Right lobe of liver (tissue), 6 donors: ENCODE results near the gene ENPP7. TPM values are rescaled to one million over a fixed set of nuclear protein-coding genes. Genes with fewer than 3 reads are reported as not detected.
A peak's percentile ranks its signal among the peaks of the same experiment; 100 is the strongest.

Experiments used
- ATAC-seq, 4 donors: fragments of 200-7000 bp; cut with Tn5 transposase; one replicate each; pipeline ENCODE4 v1.9.1; 2020; ENCODE audit warnings: mild to moderate bottlenecking in 4 of 4, moderate library complexity in 4 of 4
- DNase-seq, 3 donors: peaks; one replicate each; pipeline ENCODE4 v3.0.0-alpha.2; 2020
- H3K27ac ChIP-seq, 3 donors: fragments of 200-600 bp; one replicate each; pipeline ENCODE4 v1.8.0; 2022
- H3K27me3 ChIP-seq, 2 donors: fragments of 200-600 bp; one replicate each; pipeline ENCODE4 v1.8.0; 2022
- H3K36me3 ChIP-seq, 4 donors: fragments of 200-600 bp; sonication (generic) in 1 of 4; one replicate each; pipeline versions ENCODE4 v1.5.1 to v1.8.0; 2017 to 2022; ENCODE audit warnings: control low read depth in 1 of 4
- H3K4me1 ChIP-seq, 4 donors: fragments of 200-600 bp; sonication (generic) in 1 of 4; one replicate each; pipeline versions ENCODE4 v1.5.1 to v1.8.0; 2017 to 2022; ENCODE audit warnings: control low read depth in 1 of 4
- H3K4me3 ChIP-seq, 3 donors: fragments of 200-600 bp; one replicate each; pipeline ENCODE4 v1.8.0; 2022
- H3K9me3 ChIP-seq, 4 donors: fragments of 200-600 bp; sonication (generic) in 1 of 4; one replicate each; pipeline versions ENCODE4 v1.5.1 to v1.8.0; 2017 to 2022; ENCODE audit warnings: control low read depth in 1 of 4
- POLR2A ChIP-seq: fragments of 450-650 bp; IDR thresholded peaks from one replicate; pipeline ENCODE4 v1.6.1; 2017; ENCODE audit warnings: antibody characterized with exemption, mild to moderate bottlenecking
- whole genome bisulfite sequencing: methylation state at CpG from one replicate; pipeline ENCODE4 v1.1.6; 2018; ENCODE audit warnings: low coverage, low lambda C conversion rate; ENCODE audit not compliant: insufficient coverage; ENCODE audit errors: missing lambda C conversion rate; 5-methylcytosine and 5-hydroxymethylcytosine counted together
- intact Hi-C, 2 donors: fragments of 100-400 bp; cut with DNase I; formaldehyde crosslinking; loops; one replicate each; pipeline versions ENCODE4 v1.11.2 to v1.14.1; 2022
- total RNA-seq, 6 experiments: library from RNA; depleted of rRNA in 2 of 6; stranded (reverse); fragments of >200 nt in 2 of 6; fragmentation: NEBNext Ultra II Directional in 3 of 6; extraction: Animal tissue kit (Norgen Biotek cat#: 25700) in 3 of 6; gene quantifications; one replicate each; pipeline versions ENCODE4 v1.1.0 to v1.2.4, GENCODE V29; 2016 to 2023
- TF ChIP-seq, protein P1 (sequence below), 4 donors: fragments of 200-600 bp in 3 of 4; fragments of 450-650 bp in 1 of 4; IDR thresholded peaks; one replicate each; pipeline versions ENCODE4 v1.5.1 to v1.8.0; 2016 to 2022; ENCODE audit warnings: antibody characterized with exemption in 4 of 4, mild to moderate bottlenecking in 2 of 4
- donor health status: DM: no; HTN: yes; CAD: no.
- donor health status: DM: no; HTN: no; CAD: no.
- donor health status: DM: no; HTN: no; CAD: no.
- donor health status: DM: no; HTN: yes; CAD: no.
- donor health status: DM: no; HTN: yes; CAD: no.

ENPP7 gene
- total RNA-seq, 6 experiments from 2014 or later = 3.4 to 43.2 (median 17.8) TPM

GRCh38 chr17:79700592-79700991 lies 30.2 kb upstream of the ENPP7 start:
- Histone ChIP-seq H3K27me3 (no peaks in the 10 kb centered on the region), H3K9me3 (no peaks in the 10 kb centered on the region), H3K36me3 (no peaks in the 10 kb centered on the region), H3K4me1 (no peaks in the 10 kb centered on the region), H3K4me3 (no peak overlapping the region), H3K27ac (no peak overlapping the region)
- no peak for TF ChIP-seq POLR2A
- TF ChIP-seq, protein P1, sequence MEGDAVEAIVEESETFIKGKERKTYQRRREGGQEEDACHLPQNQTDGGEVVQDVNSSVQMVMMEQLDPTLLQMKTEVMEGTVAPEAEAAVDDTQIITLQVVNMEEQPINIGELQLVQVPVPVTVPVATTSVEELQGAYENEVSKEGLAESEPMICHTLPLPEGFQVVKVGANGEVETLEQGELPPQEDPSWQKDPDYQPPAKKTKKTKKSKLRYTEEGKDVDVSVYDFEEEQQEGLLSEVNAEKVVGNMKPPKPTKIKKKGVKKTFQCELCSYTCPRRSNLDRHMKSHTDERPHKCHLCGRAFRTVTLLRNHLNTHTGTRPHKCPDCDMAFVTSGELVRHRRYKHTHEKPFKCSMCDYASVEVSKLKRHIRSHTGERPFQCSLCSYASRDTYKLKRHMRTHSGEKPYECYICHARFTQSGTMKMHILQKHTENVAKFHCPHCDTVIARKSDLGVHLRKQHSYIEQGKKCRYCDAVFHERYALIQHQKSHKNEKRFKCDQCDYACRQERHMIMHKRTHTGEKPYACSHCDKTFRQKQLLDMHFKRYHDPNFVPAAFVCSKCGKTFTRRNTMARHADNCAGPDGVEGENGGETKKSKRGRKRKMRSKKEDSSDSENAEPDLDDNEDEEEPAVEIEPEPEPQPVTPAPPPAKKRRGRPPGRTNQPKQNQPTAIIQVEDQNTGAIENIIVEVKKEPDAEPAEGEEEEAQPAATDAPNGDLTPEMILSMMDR (IDR thresholded peaks at IDR 0.05) = no peak
- 27% methylated on average over 4 of the region's 5 CpGs for WGBS
- intact Hi-C loops = loop anchor here in 1 of 2 donors (10.0 kb wide), 1 partner anchor 296 kb away; no protein-coding TSS in a partner anchor
- ATAC-seq (no peak), DNase-seq (no peak)

GRCh38 chr17:79702034-79702433 lies 28.7 kb upstream of the ENPP7 start:
- ATAC-seq (peak in 1 of 4 donors; percentile 6), DNase-seq (no peak)
- intact Hi-C loops = loop anchor here in 1 of 2 donors (10.0 kb wide), 1 partner anchor 297 kb away; no protein-coding TSS in a partner anchor
- no CpG with 5 or more reads among the region's 13 CpGs for WGBS
- Histone ChIP-seq H3K27me3 (no peaks in the 10 kb centered on the region), H3K4me3 (no peak overlapping the region), H3K27ac (no peak overlapping the region), H3K4me1 (no peaks in the 10 kb centered on the region), H3K9me3 (no peaks in the 10 kb centered on the region), H3K36me3 (no peaks in the 10 kb centered on the region)
- no peak for TF ChIP-seq POLR2A
- TF ChIP-seq, protein P1 (IDR thresholded peaks at IDR 0.05) = no peak

DNA sequence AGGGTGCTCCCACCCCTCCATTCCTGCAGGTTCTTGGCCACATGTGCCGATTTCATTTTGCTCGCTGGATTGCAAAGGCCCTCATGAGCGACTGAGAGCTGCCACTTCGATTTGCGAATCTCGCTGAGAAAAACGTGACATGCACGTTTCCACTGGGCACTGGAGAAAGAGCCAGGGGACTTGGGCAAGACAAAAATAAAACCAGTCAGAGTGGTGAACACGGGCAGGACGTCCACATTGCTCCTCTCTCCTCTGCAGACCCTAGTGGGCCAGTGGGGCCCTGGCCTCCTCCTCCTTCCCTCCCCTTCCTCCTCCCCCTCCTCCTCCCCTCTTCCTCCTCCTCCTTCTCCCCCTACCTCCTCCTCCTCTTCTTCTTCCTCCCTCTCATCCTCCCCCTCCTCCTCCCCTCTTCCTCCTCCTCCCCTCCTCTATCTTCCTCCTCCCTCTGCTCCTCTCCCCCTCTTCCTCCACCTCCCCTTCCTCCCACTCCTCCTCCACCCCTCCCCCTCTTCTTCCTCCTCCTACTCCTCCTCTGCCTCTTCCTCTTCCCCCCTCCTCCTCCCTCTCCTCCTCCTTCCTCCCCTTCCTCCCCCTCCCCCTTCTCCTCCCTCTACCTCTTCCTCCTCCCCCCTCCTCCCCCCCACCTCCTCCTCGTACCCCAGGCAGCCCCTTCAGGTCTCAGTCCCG lies 28.1 kb upstream of the ENPP7 start:
- Histone ChIP-seq H3K27me3 (no peaks in the 10 kb centered on the region), H3K27ac (no peak overlapping the region), H3K4me1 (no peaks in the 10 kb centered on the region), H3K4me3 (no peak overlapping the region), H3K9me3 (no peaks in the 10 kb centered on the region), H3K36me3 (no peaks in the 10 kb centered on the region)
- ATAC-seq (no peak), DNase-seq (no peak)
- WGBS = 37% methylated on average over 11 of the region's 12 CpGs
- TF ChIP-seq, protein P1 (IDR thresholded peaks at IDR 0.05) = no peak
- TF ChIP-seq POLR2A = no peak
- intact Hi-C loops = loop anchor here in 1 of 2 donors (10.0 kb wide), 1 partner anchor 298 kb away; no protein-coding TSS in a partner anchor

GRCh38 chr17:79704691-79705090 lies 26.1 kb upstream of the ENPP7 start:
- DNase-seq = no peak
- Histone ChIP-seq H3K4me1 (no peaks in the 10 kb centered on the region), H3K36me3 (no peaks in the 10 kb centered on the region), H3K27me3 (no peaks in the 10 kb centered on the region), H3K9me3 (no peaks in the 10 kb centered on the region), H3K4me3 (no peak overlapping the region), H3K27ac (no peak overlapping the region)
- no peak for ATAC-seq
- TF ChIP-seq, protein P1 (IDR thresholded peaks at IDR 0.05) = no peak
- TF ChIP-seq POLR2A = no peak
- 69% methylated on average over 9 of the region's 9 CpGs for WGBS
- intact Hi-C loops = loop anchor here in 1 of 2 donors (10.0 kb wide), 1 partner anchor 300 kb away; no protein-coding TSS in a partner anchor
